Loucy (cell line): Measurements from ENCODE around the gene EBF3.

Experiments
- EZH2phosphoT487 ChIP-seq: fragments of 200-600 bp; IDR thresholded peaks from 2 replicates; pipeline ENCODE4 v1.6.1; 2018; ENCODE audit warnings: antibody characterized with exemption, mild to moderate bottlenecking, moderate library complexity, borderline replicate concordance
- TF ChIP-seq, protein P1 (sequence below): fragments of 200-600 bp; sonication (generic); conservative IDR thresholded peaks from 2 replicates; pipeline ENCODE4 v1.5.1; 2014; ENCODE audit warnings: mild to moderate bottlenecking, antibody characterized with exemption, low read length

- TF ChIP-seq, protein P1, sequence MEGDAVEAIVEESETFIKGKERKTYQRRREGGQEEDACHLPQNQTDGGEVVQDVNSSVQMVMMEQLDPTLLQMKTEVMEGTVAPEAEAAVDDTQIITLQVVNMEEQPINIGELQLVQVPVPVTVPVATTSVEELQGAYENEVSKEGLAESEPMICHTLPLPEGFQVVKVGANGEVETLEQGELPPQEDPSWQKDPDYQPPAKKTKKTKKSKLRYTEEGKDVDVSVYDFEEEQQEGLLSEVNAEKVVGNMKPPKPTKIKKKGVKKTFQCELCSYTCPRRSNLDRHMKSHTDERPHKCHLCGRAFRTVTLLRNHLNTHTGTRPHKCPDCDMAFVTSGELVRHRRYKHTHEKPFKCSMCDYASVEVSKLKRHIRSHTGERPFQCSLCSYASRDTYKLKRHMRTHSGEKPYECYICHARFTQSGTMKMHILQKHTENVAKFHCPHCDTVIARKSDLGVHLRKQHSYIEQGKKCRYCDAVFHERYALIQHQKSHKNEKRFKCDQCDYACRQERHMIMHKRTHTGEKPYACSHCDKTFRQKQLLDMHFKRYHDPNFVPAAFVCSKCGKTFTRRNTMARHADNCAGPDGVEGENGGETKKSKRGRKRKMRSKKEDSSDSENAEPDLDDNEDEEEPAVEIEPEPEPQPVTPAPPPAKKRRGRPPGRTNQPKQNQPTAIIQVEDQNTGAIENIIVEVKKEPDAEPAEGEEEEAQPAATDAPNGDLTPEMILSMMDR = no peak
- TF ChIP-seq EZH2phosphoT487 = no peak
Measured at GRCh38 chr10:129897871-129898626, 66.0 kb downstream of the EBF3 start.
